T-cell (primary cell): ENCODE data around the gene TSHZ3. TPM values are rescaled to one million over a fixed set of nuclear protein-coding genes. Genes with fewer than 3 reads are reported as not detected.
A peak's percentile ranks its signal among the peaks of the same experiment; 100 is the strongest.

Experiments
- ATAC-seq, 4 experiments: fragments of 200-7000 bp in 3 of 4; fragments of 150-1000 bp in 1 of 4; cut with Tn5 transposase; replicated peaks in 1 of 4; 1 replicate in 3 of 4; 2 replicates in 1 of 4; pipeline ENCODE4 v1.10.0; 2021; ENCODE audit warnings: moderate library complexity in 3 of 4, mild to moderate bottlenecking in 2 of 4, moderate number of reproducible peaks in 1 of 4
- CTCF ChIA-PET, 2 donors: fragments of 300-600 bp; sonication (Branson Sonifier 250); formaldehyde crosslinking; loops; one replicate each; lab custom pipeline; 2022; ENCODE audit warnings: antibody characterized with exemption in 2 of 2; lab: Charles Lee
- POLR2A ChIA-PET, 2 donors: fragments of 300-600 bp; sonication (Branson Sonifier 250); formaldehyde crosslinking; loops; one replicate each; lab custom pipeline; 2022; ENCODE audit warnings: antibody characterized with exemption in 2 of 2; lab: Charles Lee
- DNase-seq, 35 experiments: peaks; one replicate each; pipeline versions ENCODE4 v3.0.0 to v3.0.0-alpha.2; 2013 to 2023
- H3K27ac ChIP-seq: one replicate; pipeline ENCODE4 v1.5.1; 2013; ENCODE audit warnings: low read length
- H3K27me3 ChIP-seq, 2 experiments: replicated peaks in 1 of 2; 1 replicate in 1 of 2; 2 replicates in 1 of 2; pipeline versions ENCODE4 v1.6.1 to v1.7.0; 2013; ENCODE audit warnings: low read length in 1 of 2, mixed read lengths in 1 of 2; ENCODE audit not compliant: control insufficient read depth in 2 of 2, insufficient read depth in 2 of 2; ENCODE audit errors: extremely low read depth in 1 of 2
- H3K36me3 ChIP-seq, 2 donors: 1 replicate in 1 of 2; 2 replicates in 1 of 2; pipeline versions ENCODE4 v1.6.1 to v1.7.0; 2013; ENCODE audit warnings: low read length in 1 of 2; ENCODE audit not compliant: control insufficient read depth in 2 of 2, insufficient read depth in 1 of 2; ENCODE audit errors: extremely low read depth in 1 of 2
- H3K4me1 ChIP-seq, 2 experiments: 1 replicate in 1 of 2; 2 replicates in 1 of 2; pipeline versions ENCODE4 v1.6.1 to v1.7.0; 2013; ENCODE audit warnings: low read length in 2 of 2, mixed read lengths in 1 of 2; ENCODE audit not compliant: insufficient read depth in 2 of 2, control insufficient read depth in 1 of 2; ENCODE audit errors: extremely low read depth in 1 of 2
- H3K4me3 ChIP-seq, 2 donors: 1 replicate in 1 of 2; 2 replicates in 1 of 2; pipeline versions ENCODE4 v1.5.1 to v1.7.0; 2013; ENCODE audit warnings: mild to moderate bottlenecking in 2 of 2, low read length in 1 of 2, moderate library complexity in 1 of 2; ENCODE audit not compliant: control insufficient read depth in 1 of 2; ENCODE audit errors: extremely low read depth in 1 of 2
- H3K9me3 ChIP-seq: 2 replicates; pipeline ENCODE4 v1.7.0; 2013
- H3K27ac Mint-ChIP-seq, 2 donors: one replicate each; pipeline ENCODE4 v1.8.0; 2020 to 2021; ENCODE audit warnings: mild to moderate bottlenecking in 2 of 2, mixed read lengths in 2 of 2
- H3K27me3 Mint-ChIP-seq, 2 donors: one replicate each; pipeline ENCODE4 v1.8.0; 2021 to 2022; ENCODE audit warnings: mixed read lengths in 2 of 2
- H3K36me3 Mint-ChIP-seq: one replicate; pipeline ENCODE4 v1.8.0; 2021; ENCODE audit warnings: mixed read lengths
- H3K4me1 Mint-ChIP-seq, 3 donors: one replicate each; pipeline ENCODE4 v1.8.0; 2020 to 2022; ENCODE audit warnings: mixed read lengths in 3 of 3, mild to moderate bottlenecking in 1 of 3
- H3K4me3 Mint-ChIP-seq, 3 donors: one replicate each; pipeline ENCODE4 v1.8.0; 2020 to 2022; ENCODE audit warnings: mild to moderate bottlenecking in 3 of 3, mixed read lengths in 3 of 3, moderate library complexity in 3 of 3
- H3K9me3 Mint-ChIP-seq, 3 donors: one replicate each; pipeline ENCODE4 v1.8.0; 2020 to 2022; ENCODE audit warnings: mixed read lengths in 3 of 3
- WGBS: methylation state at CpG from one replicate; pipeline ENCODE4 v1.1.5; 2013; ENCODE audit warnings: missing lambda C conversion rate; ENCODE audit not compliant: insufficient coverage; 5-methylcytosine and 5-hydroxymethylcytosine counted together
- total RNA-seq, 35 experiments: library from RNA in 6 of 35; stranded (reverse) in 6 of 35; fragments of 120-200 nt in 1 of 35; gene quantifications; one replicate each; pipeline versions ENCODE4 v1.2.1 to v1.2.4 and lab custom pipeline; 2013 to 2026

TSHZ3 gene
- total RNA-seq, 5 donors from 2014 or later (not counting 1 experiment from before 2014, with no cell fraction given) = 0.18 to 1.4 (median 0.54) TPM

DNA sequence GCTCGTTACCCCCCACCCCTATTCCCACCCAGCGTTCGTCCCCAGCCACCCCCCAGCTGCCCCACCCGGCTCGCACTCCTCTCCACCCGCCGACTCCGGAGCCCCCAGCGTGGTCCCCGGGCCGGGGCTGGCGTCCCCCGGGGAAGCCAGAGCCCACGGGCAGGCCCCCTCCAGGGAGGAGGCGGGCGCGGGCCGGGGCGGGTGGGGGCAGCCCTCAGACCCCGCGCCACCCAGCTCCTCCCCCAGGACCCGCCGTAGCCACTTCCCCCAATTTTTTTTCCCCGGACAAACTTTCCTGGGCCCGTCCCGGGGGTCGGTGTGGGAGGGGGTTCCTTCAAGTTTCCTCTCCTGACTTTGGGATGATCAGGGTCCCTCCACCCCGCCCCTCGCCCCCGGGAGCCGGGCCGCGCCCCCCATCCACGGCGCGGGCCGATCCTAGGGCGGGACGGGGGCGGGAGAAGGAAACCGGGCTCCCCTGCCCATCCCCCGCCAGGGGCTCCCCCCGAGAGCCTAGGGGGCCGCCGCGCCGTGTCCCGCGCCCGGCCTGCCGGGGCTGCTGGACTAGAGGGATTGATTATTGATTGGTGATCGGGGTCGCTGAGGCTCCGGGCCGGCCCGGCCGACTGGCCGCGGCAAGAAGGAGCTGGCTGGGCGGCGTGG, 927 bp upstream of the TSHZ3 start:
- peaks cover 10 to 54% of the 10 kb centered on the region in 2 experiments for H3K4me1 ChIP-seq
- no peaks in the 10 kb centered on the region for H3K36me3 Mint-ChIP-seq
- no peak for ATAC-seq

DNA sequence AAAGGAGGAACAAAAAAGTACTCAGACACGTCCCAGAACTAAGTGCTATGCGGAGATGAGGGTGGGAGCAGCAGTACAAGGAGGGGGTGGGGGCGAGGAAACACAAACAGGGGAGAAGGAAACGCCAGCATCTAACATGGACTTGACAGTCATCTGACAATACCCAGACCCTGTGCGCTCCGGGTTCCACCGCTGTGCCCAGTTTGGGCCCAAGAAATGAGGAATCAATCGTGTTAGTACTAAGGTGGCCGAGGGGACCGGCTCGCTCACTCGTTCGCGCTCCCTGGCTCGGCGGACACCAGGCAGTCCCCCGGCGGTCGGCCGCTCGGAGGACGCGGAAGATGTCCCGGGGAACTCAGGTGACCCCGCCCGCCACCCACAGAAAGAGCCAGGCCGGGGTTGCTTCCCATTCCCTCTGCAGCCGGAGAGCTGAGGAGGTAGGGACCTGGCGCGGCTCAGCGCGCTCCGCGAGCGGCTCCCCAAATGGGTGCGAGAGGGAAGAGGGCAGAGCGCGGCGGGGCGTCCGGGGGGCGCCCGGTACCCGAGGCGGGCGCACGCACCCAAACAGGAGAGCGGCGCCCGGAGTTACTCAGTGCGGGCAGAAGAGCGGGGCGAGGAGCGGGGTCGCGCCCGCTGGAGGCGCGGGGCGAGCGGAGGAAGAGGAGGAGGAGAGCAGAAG, 616 bp downstream of the TSHZ3 start:
- Histone ChIP-seq H3K36me3 (no peaks in the 10 kb centered on the region), H3K27me3 (peaks cover 12 to 64% of the 10 kb centered on the region in 2 experiments), H3K27ac (no peak overlapping the region), H3K4me1 (peaks cover 10 to 40% of the 10 kb centered on the region in 2 experiments), H3K9me3 (no peaks in the 10 kb centered on the region), H3K4me3 (peak overlapping the region; percentile 53 to 69)
- Mint-ChIP-seq H3K4me3 (peak overlapping the region; percentile 75 to 89 (median 82)), H3K27ac (peak overlapping the region in 1 of 2 donors; percentile 66), H3K9me3 (no peaks in the 10 kb centered on the region), H3K4me1 (peaks cover 26 to 33% (median 32%) of the 10 kb centered on the region in 3 donors), H3K27me3 (peaks cover 41 to 62% of the 10 kb centered on the region in 2 donors), H3K36me3 (no peaks in the 10 kb centered on the region)
- CTCF ChIA-PET = no interaction called here
- ATAC-seq = peak; percentile 5 to 38 (median 24)
- peak in 2 of 35 experiments; percentile 30 to 42 for DNase-seq
- POLR2A ChIA-PET = no interaction called here
- under 1% methylated on average over 41 of the region's 61 CpGs for WGBS

More for the DNA sequence above, 927 bp upstream of the TSHZ3 start:
- H3K27ac Mint-ChIP-seq = no peak overlapping the region
- peaks cover 48 to 70% of the 10 kb centered on the region in 2 donors for H3K27me3 Mint-ChIP-seq
- WGBS = under 1% methylated on average over 35 of the region's 61 CpGs
- POLR2A ChIA-PET = interaction anchor here in 1 of 2 donors (0.6 kb wide), 1 partner anchor 10 kb away, joined by 3 read pairs; no protein-coding TSS in a partner anchor
- H3K9me3 Mint-ChIP-seq = no peaks in the 10 kb centered on the region
- Histone ChIP-seq H3K4me3 (peak overlapping the region; percentile 24 to 38), H3K27ac (no peak overlapping the region), H3K9me3 (no peaks in the 10 kb centered on the region), H3K27me3 (peaks cover 22 to 67% of the 10 kb centered on the region in 2 experiments), H3K36me3 (no peaks in the 10 kb centered on the region)
- CTCF ChIA-PET = no interaction called here
- H3K4me3 Mint-ChIP-seq = peak overlapping the region; percentile 50 to 97 (median 59)
- H3K4me1 Mint-ChIP-seq = peaks cover 32 to 46% (median 46%) of the 10 kb centered on the region in 3 donors
- no peak for DNase-seq

DNA sequence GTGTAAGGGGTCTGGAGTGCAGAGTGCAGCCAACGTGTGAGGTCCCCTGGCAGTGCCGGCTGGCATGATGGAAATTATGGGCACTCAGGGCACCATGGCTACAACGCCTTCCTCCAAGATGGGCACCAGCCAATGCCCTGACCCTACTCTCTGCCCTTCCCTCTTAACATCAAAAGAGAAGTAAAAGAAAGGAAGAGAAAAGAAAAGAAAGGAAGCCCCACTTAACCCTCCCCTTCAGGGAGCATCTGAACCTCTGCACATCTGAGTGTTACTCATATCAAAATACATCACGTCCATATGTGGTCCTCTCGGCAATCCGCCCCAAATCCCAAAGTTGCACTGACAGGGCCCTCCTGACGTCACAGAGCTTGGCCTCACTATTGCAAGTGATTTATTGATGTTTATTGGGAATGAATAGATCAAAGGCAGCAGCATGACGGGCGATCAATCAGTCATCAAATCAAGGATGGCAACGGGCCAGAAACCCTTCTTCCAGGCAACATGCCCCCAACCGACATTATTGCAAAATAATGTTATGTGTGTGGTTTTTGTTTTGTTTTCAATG, 1.3 kb downstream of the TSHZ3 start:
- peaks cover 21 to 28% (median 26%) of the 10 kb centered on the region in 3 donors for H3K4me1 Mint-ChIP-seq
- H3K4me3 Mint-ChIP-seq = peak overlapping the region; percentile 75 to 89 (median 82)
- H3K27me3 Mint-ChIP-seq = peaks cover 35 to 55% of the 10 kb centered on the region in 2 donors
- Histone ChIP-seq H3K9me3 (no peaks in the 10 kb centered on the region), H3K27me3 (peaks cover 9 to 56% of the 10 kb centered on the region in 2 experiments), H3K4me3 (no peak overlapping the region), H3K4me1 (peaks cover 10 to 33% of the 10 kb centered on the region in 2 experiments), H3K27ac (no peak overlapping the region), H3K36me3 (no peaks in the 10 kb centered on the region)
- WGBS = 100% methylated on average over 1 of the region's 11 CpGs
- peak overlapping the region in 1 of 2 donors; percentile 66 for H3K27ac Mint-ChIP-seq
- H3K36me3 Mint-ChIP-seq = no peaks in the 10 kb centered on the region
- no peaks in the 10 kb centered on the region for H3K9me3 Mint-ChIP-seq
- ATAC-seq (no peak), DNase-seq (no peak)
- ChIA-PET POLR2A (no interaction called here), CTCF (no interaction called here)

DNA sequence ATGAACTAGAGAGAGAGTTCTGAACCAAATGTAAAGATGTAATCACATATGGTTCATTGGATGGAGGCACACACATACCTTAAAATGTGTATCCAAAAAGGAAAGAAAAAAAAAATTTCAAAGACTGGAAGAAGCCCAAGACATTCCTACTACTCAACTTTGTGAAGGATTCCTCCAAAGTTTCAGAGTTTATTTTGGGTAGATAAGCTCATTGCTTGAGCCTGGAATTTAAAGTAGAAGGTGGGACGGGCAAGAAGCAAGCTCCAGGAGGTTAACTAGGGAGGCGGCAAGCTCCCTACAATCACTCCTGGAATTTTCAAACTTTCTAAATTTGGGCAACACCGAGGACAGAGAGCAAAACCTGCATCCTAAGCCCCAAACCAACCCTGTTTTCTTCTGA, 1.9 kb downstream of the TSHZ3 start:
- H3K9me3 Mint-ChIP-seq = no peaks in the 10 kb centered on the region
- no CpG with 5 or more reads among the region's 3 CpGs for WGBS
- DNase-seq (no peak), ATAC-seq (no peak)
- peaks cover 31 to 52% of the 10 kb centered on the region in 2 donors for H3K27me3 Mint-ChIP-seq
- H3K4me3 Mint-ChIP-seq = peak overlapping the region; percentile 75 to 89 (median 82)
- ChIA-PET CTCF (interaction anchor here in 1 of 2 donors (0.6 to 0.7 kb wide), 2 partner anchors 927 to 1370 kb away, joined by 3 read pairs; no protein-coding TSS in a partner anchor), POLR2A (no interaction called here)
- peaks cover 20 to 23% (median 21%) of the 10 kb centered on the region in 3 donors for H3K4me1 Mint-ChIP-seq
- no peak overlapping the region for H3K27ac ChIP-seq
- no peak overlapping the region for H3K27ac Mint-ChIP-seq
- H3K36me3 ChIP-seq = no peaks in the 10 kb centered on the region
- H3K36me3 Mint-ChIP-seq = no peaks in the 10 kb centered on the region
- H3K4me3 ChIP-seq = no peak overlapping the region
- peaks cover 5 to 51% of the 10 kb centered on the region in 2 experiments for H3K27me3 ChIP-seq
- H3K9me3 ChIP-seq = no peaks in the 10 kb centered on the region
- peaks cover 10 to 27% of the 10 kb centered on the region in 2 experiments for H3K4me1 ChIP-seq

DNA sequence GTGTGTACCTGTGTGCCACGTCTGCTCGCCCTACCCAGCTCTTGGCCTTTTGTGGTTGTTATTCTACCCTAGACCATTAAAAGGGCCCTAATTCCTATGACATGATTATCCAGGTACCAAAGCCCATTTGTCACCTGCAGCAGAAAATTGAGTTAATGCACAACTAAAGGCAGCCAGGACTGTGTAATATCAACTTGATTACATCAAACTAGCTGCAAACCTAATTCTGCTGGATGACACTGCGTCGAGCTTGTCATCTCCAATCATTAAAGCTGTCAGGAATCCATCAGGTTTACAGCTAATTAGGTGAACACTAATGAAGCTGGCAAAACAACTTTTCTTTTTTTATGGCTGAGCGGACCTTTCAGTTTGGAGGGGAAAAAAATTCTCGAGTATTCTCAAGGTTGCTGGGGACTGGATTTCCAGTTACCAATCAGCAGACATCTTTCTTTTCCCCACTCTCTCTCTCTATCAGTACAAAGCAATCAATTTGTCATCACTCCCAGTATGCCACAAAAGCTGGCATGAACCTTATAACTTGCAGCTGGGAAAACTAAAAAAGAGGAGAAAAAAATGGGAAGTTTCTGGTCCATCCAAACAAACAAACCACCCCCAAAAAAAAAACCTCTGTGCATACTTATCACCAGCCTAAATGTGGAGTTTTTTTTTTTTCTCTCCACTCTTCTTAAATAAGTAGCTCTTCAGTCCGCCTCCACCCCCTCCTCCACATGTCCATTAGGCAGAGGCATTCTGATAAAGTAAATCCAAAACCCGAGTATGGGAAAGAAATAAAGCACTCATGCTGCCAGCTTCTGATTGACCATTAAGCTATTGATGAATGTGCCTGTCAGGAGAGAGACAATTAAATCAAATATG, 2.8 kb downstream of the TSHZ3 start:
- no peak overlapping the region for H3K4me3 ChIP-seq
- ATAC-seq (no peak), DNase-seq (no peak)
- H3K27ac ChIP-seq = no peak overlapping the region
- H3K4me1 Mint-ChIP-seq = peaks cover 17 to 21% (median 20%) of the 10 kb centered on the region in 3 donors
- POLR2A ChIA-PET = interaction anchor here in 1 of 2 donors (0.6 kb wide), 1 partner anchor 10 kb away, joined by 4 read pairs; no protein-coding TSS in a partner anchor
- H3K9me3 Mint-ChIP-seq = no peaks in the 10 kb centered on the region
- peaks cover 8 to 20% of the 10 kb centered on the region in 2 experiments for H3K4me1 ChIP-seq
- H3K27me3 Mint-ChIP-seq = peaks cover 25 to 45% of the 10 kb centered on the region in 2 donors
- no peak overlapping the region for H3K27ac Mint-ChIP-seq
- peaks cover 0 to 42% of the 10 kb centered on the region in 2 experiments for H3K27me3 ChIP-seq
- no peaks in the 10 kb centered on the region for H3K9me3 ChIP-seq
- WGBS = 97% methylated on average over 4 of the region's 8 CpGs
- no peaks in the 10 kb centered on the region for H3K36me3 Mint-ChIP-seq
- no peaks in the 10 kb centered on the region for H3K36me3 ChIP-seq
- CTCF ChIA-PET = interaction anchor here in 1 of 2 donors (0.7 kb wide), 1 partner anchor 1369 kb away, joined by 3 read pairs; no protein-coding TSS in a partner anchor
- no peak overlapping the region for H3K4me3 Mint-ChIP-seq
